ENCODE data around the gene ABLIM3. TPM values are rescaled to one million over a fixed set of nuclear protein-coding genes. Genes with fewer than 3 reads are reported as not detected.

The ABLIM3 gene
- total RNA-seq, 1 experiment from 2014 or later, result 14.3 TPM

- TF ChIP-seq, protein P1, sequence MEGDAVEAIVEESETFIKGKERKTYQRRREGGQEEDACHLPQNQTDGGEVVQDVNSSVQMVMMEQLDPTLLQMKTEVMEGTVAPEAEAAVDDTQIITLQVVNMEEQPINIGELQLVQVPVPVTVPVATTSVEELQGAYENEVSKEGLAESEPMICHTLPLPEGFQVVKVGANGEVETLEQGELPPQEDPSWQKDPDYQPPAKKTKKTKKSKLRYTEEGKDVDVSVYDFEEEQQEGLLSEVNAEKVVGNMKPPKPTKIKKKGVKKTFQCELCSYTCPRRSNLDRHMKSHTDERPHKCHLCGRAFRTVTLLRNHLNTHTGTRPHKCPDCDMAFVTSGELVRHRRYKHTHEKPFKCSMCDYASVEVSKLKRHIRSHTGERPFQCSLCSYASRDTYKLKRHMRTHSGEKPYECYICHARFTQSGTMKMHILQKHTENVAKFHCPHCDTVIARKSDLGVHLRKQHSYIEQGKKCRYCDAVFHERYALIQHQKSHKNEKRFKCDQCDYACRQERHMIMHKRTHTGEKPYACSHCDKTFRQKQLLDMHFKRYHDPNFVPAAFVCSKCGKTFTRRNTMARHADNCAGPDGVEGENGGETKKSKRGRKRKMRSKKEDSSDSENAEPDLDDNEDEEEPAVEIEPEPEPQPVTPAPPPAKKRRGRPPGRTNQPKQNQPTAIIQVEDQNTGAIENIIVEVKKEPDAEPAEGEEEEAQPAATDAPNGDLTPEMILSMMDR (IDR thresholded peaks at IDR 0.05 in 2 of 3, conservative IDR thresholded peaks at IDR 0.05 in 1 of 3; ENCODE audit: borderline replicate concordance in 1 of 3, insufficient read depth in 1 of 3, low read depth in 2 of 3, low read length in 2 of 3), result no peak
- TF ChIP-seq EZH2phosphoT487 (IDR thresholded peaks at IDR 0.05; ENCODE audit: borderline replicate concordance), result no peak
Measured at GRCh38 chr5:149221326-149221725, 80.0 kb downstream of the ABLIM3 start (continued).

DNA sequence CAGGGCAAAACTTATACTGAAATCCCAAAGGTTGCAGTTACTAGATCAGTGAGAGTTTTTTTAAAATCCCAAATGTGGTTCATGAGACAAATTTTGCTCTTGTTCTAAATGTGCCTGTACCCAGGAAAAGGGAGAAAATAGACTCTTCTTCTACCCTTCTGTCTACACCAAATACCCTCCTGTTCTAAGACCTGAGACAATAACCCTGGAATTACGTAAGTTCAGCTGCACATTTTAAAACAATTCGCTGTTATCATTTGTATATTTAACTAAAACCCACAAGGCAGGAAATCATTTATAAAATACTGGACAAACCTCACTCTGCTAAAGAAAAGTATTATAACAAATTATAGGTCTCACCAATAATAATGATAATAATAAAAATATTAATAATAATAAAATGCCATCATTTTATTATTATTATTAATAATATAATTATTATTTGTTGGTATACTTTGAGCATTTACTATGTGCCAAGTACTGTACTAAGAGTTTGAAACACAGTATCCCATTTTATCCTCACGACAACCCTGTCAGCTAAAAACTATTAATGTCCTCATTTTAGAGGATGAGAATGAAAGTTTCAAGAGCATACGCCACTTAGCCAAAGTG is 80.5 kb downstream of the ABLIM3 start:
- Histone ChIP-seq H3K36me3 (ENCODE audit: control insufficient read depth in 1 of 2, insufficient read depth in 2 of 2, low read length in 2 of 2) (no peaks in the 10 kb centered on the region), H3K4me1 (ENCODE audit: control insufficient read depth in 1 of 2, insufficient read depth in 2 of 2, low read length in 2 of 2) (peaks cover 0 to 4% of the 10 kb centered on the region in 2 experiments; a peak in 1 of 4 replicates), H3K27ac (ENCODE audit: low read depth, low read length) (no peak overlapping the region), H3K4me2 (ENCODE audit: low read length) (no peak overlapping the region), H3K9me3 (ENCODE audit: control insufficient read depth in 1 of 2, insufficient read depth in 1 of 2, low read depth in 1 of 2, low read length in 2 of 2) (no peaks in the 10 kb centered on the region), H3K27me3 (ENCODE audit: insufficient read depth, low read length) (no peaks in the 10 kb centered on the region), H3K79me2 (ENCODE audit: insufficient read depth, low read length) (no peaks in the 10 kb centered on the region), H4K20me1 (ENCODE audit: insufficient read depth) (no peaks in the 10 kb centered on the region), H3K4me3 (replicated peaks in 1 of 2; ENCODE audit: low read depth in 1 of 2, low read length in 2 of 2) (no peak overlapping the region), H3K9me2 (ENCODE audit: insufficient read depth) (no peaks in the 10 kb centered on the region), H3K9ac (ENCODE audit: low read length) (no peak overlapping the region), H2AFZ (ENCODE audit: low read depth, low read length, poor library complexity, severe bottlenecking) (no peak overlapping the region)
- ChIA-PET POLR2A (no interaction called here), CTCF (no interaction called here), RAD21 (ENCODE audit: low non-redundant PET in 1 of 2, low total read pairs in 2 of 2, uncharacterized antibody in 2 of 2, unreplicated experiment in 2 of 2) (no interaction called here)
- intact Hi-C loops (cut with micrococcal nuclease), result no loop called here
- BruUV-seq (replicated peaks), result no TSS peak
- ATAC-seq (no peak), DNase-seq (ENCODE audit: low read depth, low spot score) (no peak)
- TF ChIP-seq, protein P2, sequence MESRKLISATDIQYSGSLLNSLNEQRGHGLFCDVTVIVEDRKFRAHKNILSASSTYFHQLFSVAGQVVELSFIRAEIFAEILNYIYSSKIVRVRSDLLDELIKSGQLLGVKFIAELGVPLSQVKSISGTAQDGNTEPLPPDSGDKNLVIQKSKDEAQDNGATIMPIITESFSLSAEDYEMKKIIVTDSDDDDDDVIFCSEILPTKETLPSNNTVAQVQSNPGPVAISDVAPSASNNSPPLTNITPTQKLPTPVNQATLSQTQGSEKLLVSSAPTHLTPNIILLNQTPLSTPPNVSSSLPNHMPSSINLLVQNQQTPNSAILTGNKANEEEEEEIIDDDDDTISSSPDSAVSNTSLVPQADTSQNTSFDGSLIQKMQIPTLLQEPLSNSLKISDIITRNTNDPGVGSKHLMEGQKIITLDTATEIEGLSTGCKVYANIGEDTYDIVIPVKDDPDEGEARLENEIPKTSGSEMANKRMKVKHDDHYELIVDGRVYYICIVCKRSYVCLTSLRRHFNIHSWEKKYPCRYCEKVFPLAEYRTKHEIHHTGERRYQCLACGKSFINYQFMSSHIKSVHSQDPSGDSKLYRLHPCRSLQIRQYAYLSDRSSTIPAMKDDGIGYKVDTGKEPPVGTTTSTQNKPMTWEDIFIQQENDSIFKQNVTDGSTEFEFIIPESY (IDR thresholded peaks at IDR 0.05; ENCODE audit: extremely low read depth, insufficient replicate concordance, low read length), result no peak
- TF ChIP-seq FOSL1 (IDR thresholded peaks at IDR 0.05; ENCODE audit: low read depth) (no peak), MAX (IDR thresholded peaks at IDR 0.05) (no peak), EZH2phosphoT487 (IDR thresholded peaks at IDR 0.05; ENCODE audit: borderline replicate concordance) (no peak), SRF (IDR thresholded peaks at IDR 0.05; ENCODE audit: low read depth) (no peak), CBX3 (IDR thresholded peaks at IDR 0.05; ENCODE audit: low read depth) (no peak), ELF1 (IDR thresholded peaks at IDR 0.05; ENCODE audit: borderline replicate concordance, low read depth) (no peak), SP1 (IDR thresholded peaks at IDR 0.05; ENCODE audit: low read depth) (no peak), RAD21 (IDR thresholded peaks at IDR 0.05; ENCODE audit: low read depth) (no peak), CEBPB (IDR thresholded peaks at IDR 0.05; ENCODE audit: low read depth) (no peak), ZNF274 (IDR thresholded peaks at IDR 0.05; ENCODE audit: low read depth, low read length) (no peak), POLR2A (IDR thresholded peaks at IDR 0.05; ENCODE audit: borderline replicate concordance, extremely low read depth, insufficient read depth, insufficient read length) (no peak), TCF7L2 (IDR thresholded peaks at IDR 0.05; ENCODE audit: borderline replicate concordance, extremely low read depth, insufficient read depth, insufficient read length) (no peak)
- TF ChIP-seq, protein P1 (IDR thresholded peaks at IDR 0.05 in 2 of 3, conservative IDR thresholded peaks at IDR 0.05 in 1 of 3; ENCODE audit: borderline replicate concordance in 1 of 3, insufficient read depth in 1 of 3, low read depth in 2 of 3, low read length in 2 of 3), result no peak

Measured in HCT116 (cell line).